Esophagus muscularis mucosa (tissue), 4 donors: ENCODE data around the gene RUNDC1. TPM values are rescaled to one million over a fixed set of nuclear protein-coding genes. Genes with fewer than 3 reads are reported as not detected.

ENCODE experiments used
- DNase-seq: peaks from one replicate; pipeline ENCODE4 v3.0.0-alpha.2; 2017; ENCODE audit errors: extremely low spot score
- H3K27ac ChIP-seq, 4 donors: fragments of 200-600 bp; sonication (generic); replicated peaks in 1 of 4; 1 replicate in 3 of 4; 2 replicates in 1 of 4; pipeline ENCODE4 v1.5.1; 2016 to 2019; ENCODE audit warnings: mild to moderate bottlenecking in 1 of 4
- H3K27me3 ChIP-seq, 4 donors: fragments of 200-600 bp; sonication (generic); one replicate each; pipeline versions ENCODE4 v1.5.1 to v1.6.0; 2016 to 2019
- H3K36me3 ChIP-seq, 4 donors: fragments of 200-600 bp; sonication (generic); one replicate each; pipeline ENCODE4 v1.5.1; 2016 to 2019
- H3K4me1 ChIP-seq, 4 donors: fragments of 200-600 bp; sonication (generic); one replicate each; pipeline ENCODE4 v1.5.1; 2016 to 2019
- H3K4me3 ChIP-seq, 4 donors: fragments of 200-600 bp; sonication (generic); 1 replicate in 2 of 4; 2 replicates in 2 of 4; pipeline ENCODE4 v1.5.1; 2016 to 2019; ENCODE audit warnings: mild to moderate bottlenecking in 4 of 4, moderate library complexity in 1 of 4
- H3K9me3 ChIP-seq, 4 donors: fragments of 200-600 bp; sonication (generic); 1 replicate in 3 of 4; 2 replicates in 1 of 4; pipeline ENCODE4 v1.5.1; 2016 to 2019
- EP300 ChIP-seq: sonication (generic); formaldehyde crosslinking; IDR thresholded peaks from one replicate; pipeline ENCODE4 v1.6.1; 2017; ENCODE audit warnings: antibody characterized with exemption
- POLR2A ChIP-seq: fragments of 450-650 bp; IDR thresholded peaks from one replicate; pipeline ENCODE4 v1.6.1; 2017; ENCODE audit warnings: antibody characterized with exemption, moderate library complexity, mild to moderate bottlenecking, low read depth
- POLR2AphosphoS5 ChIP-seq, 2 donors: sonication (generic); formaldehyde crosslinking; IDR thresholded peaks; one replicate each; pipeline ENCODE4 v1.6.1; 2017; ENCODE audit warnings: antibody characterized with exemption in 2 of 2
- WGBS: methylation state at CpG from one replicate; pipeline ENCODE4 v1.1.5; 2018; 5-methylcytosine and 5-hydroxymethylcytosine counted together
- intact Hi-C: fragments of 100-400 bp; cut with DNase I; formaldehyde crosslinking; loops from one replicate; pipeline ENCODE4 v1.15.1; 2023
- total RNA-seq, 4 donors: library from RNA; depleted of rRNA; stranded (reverse); fragments of >200 nt; gene quantifications; one replicate each; pipeline versions ENCODE4 v1.1.0 to v1.2.1, GENCODE V29; 2016
- TF ChIP-seq, protein P1 (sequence below), 3 experiments: fragments of 200-600 bp in 2 of 3; fragments of 450-650 bp in 1 of 3; sonication (generic) in 2 of 3; IDR thresholded peaks; one replicate each; pipeline ENCODE4 v1.5.1; 2017 to 2019; ENCODE audit warnings: antibody characterized with exemption in 3 of 3, mild to moderate bottlenecking in 2 of 3, moderate library complexity in 1 of 3

RUNDC1 gene
- total RNA-seq, 4 donors from 2014 or later = 13.3 to 19.1 (median 16.5) TPM

DNA sequence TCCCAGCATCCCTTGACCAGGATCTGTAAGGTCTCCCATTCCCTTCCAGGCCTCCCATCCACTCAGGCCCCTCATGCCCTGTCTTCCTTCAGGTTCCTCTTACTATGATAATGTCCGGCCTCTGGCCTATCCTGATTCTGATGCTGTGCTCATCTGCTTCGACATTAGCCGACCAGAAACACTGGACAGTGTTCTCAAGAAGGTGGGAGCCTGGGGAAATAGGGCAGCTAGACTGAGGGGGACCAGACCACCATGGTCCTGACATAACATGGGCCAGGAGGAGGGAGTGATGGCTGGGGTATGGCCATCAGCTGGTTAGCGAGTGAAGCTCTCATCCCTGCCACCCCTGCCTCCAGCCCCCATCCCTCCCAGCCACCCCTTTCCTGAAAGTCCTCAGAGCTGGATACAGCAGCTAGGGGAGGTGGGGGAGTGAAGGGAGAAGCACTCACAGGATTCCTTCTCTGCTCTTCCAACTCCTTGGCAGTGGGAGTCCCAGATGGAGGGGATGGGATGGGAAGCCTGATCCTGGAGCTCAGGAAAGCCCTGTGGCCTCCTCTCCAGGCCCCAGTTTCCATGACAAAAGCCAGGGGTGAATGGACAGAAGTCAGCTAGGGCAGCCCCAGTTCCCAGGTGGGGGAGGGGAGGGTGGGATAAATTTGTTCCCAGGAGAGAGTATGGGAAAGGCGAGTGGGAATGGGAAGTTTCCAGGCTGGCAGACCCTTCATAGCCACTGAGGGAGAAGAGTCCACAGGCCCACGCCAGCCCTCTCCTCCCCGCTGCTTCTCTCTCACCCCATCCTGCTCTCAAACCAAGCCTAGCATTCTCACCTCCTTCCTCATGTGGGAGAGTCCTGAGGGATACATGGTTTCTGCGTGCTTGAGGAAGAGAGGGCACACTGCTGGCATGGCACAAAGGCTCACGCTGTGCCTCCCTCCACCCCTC, 47.0 kb downstream of the RUNDC1 start:
- Histone ChIP-seq H3K9me3 (no peaks in the 10 kb centered on the region), H3K27me3 (no peaks in the 10 kb centered on the region), H3K27ac (no peak overlapping the region), H3K4me3 (no peak overlapping the region), H3K36me3 (no peaks in the 10 kb centered on the region), H3K4me1 (peaks cover 6 to 26% (median 22%) of the 10 kb centered on the region in 4 donors)
- WGBS = 81% methylated on average over 9 of the region's 9 CpGs
- intact Hi-C loops = no loop called here
- TF ChIP-seq POLR2A = no peak
- no peak for TF ChIP-seq POLR2AphosphoS5 (IDR thresholded peaks at IDR 0.05)
- TF ChIP-seq EP300 = no peak
- TF ChIP-seq, protein P1, sequence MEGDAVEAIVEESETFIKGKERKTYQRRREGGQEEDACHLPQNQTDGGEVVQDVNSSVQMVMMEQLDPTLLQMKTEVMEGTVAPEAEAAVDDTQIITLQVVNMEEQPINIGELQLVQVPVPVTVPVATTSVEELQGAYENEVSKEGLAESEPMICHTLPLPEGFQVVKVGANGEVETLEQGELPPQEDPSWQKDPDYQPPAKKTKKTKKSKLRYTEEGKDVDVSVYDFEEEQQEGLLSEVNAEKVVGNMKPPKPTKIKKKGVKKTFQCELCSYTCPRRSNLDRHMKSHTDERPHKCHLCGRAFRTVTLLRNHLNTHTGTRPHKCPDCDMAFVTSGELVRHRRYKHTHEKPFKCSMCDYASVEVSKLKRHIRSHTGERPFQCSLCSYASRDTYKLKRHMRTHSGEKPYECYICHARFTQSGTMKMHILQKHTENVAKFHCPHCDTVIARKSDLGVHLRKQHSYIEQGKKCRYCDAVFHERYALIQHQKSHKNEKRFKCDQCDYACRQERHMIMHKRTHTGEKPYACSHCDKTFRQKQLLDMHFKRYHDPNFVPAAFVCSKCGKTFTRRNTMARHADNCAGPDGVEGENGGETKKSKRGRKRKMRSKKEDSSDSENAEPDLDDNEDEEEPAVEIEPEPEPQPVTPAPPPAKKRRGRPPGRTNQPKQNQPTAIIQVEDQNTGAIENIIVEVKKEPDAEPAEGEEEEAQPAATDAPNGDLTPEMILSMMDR (IDR thresholded peaks at IDR 0.05) = no peak
- DNase-seq = no peak

DNA sequence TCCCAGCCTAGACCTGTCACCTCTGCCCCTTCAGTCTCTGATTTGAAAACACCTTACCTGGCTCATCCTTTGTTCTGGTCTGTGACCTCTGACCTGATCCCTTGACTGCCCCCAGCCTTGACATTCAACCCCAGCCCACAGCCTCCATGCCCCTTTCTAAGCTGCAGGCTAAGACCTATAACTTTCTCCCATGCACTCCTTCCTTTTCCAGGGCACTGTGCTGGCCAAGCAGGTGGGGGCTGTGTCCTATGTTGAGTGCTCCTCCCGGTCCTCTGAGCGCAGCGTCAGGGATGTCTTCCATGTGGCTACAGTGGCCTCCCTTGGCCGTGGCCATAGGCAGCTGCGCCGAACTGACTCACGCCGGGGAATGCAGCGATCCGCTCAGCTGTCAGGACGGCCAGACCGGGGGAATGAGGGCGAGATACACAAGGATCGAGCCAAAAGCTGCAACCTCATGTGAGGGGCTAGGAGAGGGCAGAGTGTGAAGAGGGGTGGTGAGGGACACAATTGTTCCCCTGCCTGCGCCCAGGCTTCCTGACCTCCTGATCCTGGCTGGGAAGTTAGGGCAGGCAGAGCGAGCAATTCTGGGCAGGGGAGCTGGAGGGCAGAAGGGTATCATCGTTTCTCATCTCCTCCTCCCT, 48.0 kb downstream of the RUNDC1 start:
- TF ChIP-seq POLR2AphosphoS5 (IDR thresholded peaks at IDR 0.05) (no peak), POLR2A (no peak), EP300 (no peak)
- TF ChIP-seq, protein P1 (IDR thresholded peaks at IDR 0.05) = no peak
- H3K9me3 ChIP-seq = no peaks in the 10 kb centered on the region
- no peaks in the 10 kb centered on the region for H3K27me3 ChIP-seq
- H3K27ac ChIP-seq = no peak overlapping the region
- intact Hi-C loops = no loop called here
- 86% methylated on average over 17 of the region's 17 CpGs for WGBS
- no peak for DNase-seq
- no peak overlapping the region for H3K4me3 ChIP-seq
- no peaks in the 10 kb centered on the region for H3K36me3 ChIP-seq
- H3K4me1 ChIP-seq = peaks cover 0 to 18% (median 14%) of the 10 kb centered on the region in 4 donors

DNA sequence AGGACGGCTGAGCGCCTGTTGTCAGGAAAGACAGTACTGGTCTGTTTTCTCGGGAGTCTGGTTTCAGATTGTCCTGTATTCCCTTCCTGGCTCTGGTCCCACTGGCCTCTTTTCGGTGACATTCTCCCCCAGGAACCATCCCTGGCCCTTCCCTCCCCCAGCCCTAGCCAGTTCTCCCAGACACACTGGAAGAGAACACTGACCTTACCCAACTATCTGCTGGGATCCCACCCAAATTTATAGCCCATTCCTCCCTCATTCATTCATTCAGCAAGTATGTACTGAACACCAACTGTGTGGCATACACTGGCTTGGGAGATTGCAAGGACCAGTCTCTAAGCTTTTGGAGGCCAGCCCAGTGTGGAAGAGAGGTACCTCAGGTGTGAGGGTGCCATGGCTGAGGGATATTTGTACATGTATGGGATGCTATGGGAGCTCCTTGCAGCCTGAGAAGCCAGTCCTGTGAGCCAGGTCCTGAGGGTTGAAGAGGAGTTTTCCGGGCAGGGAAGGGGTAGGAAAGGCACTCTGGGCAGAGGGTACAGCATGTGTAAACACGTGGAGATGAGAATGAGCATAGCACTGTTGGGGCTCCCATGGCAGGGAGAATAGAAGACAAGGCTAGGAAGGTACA, 49.9 kb downstream of the RUNDC1 start:
- Histone ChIP-seq H3K27ac (no peak overlapping the region), H3K9me3 (no peaks in the 10 kb centered on the region), H3K4me3 (no peak overlapping the region), H3K4me1 (peaks cover 0 to 6% (median 3%) of the 10 kb centered on the region in 4 donors), H3K36me3 (no peaks in the 10 kb centered on the region), H3K27me3 (no peaks in the 10 kb centered on the region)
- DNase-seq = no peak
- TF ChIP-seq, protein P1 (IDR thresholded peaks at IDR 0.05) = no peak
- no peak for TF ChIP-seq EP300
- TF ChIP-seq POLR2A = no peak
- no peak for TF ChIP-seq POLR2AphosphoS5 (IDR thresholded peaks at IDR 0.05)
- WGBS = 75% methylated on average over 6 of the region's 6 CpGs
- intact Hi-C loops = no loop called here

DNA sequence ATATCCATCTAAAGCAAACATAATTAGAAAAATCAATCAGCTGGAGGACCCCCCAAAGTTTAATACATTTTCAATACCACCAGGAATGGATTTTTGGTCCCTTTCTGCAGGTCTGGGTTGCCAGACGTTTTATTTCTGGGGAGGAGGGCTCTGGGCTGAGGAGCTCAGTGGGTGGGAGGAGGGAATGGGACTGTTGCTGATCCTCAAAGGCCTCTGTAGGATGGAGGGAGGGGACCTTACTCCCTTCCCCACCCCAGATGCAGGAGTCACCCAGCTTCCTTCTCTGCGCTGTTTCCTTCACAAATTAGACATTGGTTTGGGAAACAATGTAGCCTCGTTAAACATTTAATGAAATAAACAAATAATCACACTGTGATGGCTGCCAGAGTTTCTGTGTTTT, 51.3 kb downstream of the RUNDC1 start:
- no peaks in the 10 kb centered on the region for H3K27me3 ChIP-seq
- H3K9me3 ChIP-seq = no peaks in the 10 kb centered on the region
- no peak overlapping the region for H3K4me3 ChIP-seq
- TF ChIP-seq, protein P1 (IDR thresholded peaks at IDR 0.05) = no peak
- TF ChIP-seq POLR2A = no peak
- no peak for TF ChIP-seq POLR2AphosphoS5 (IDR thresholded peaks at IDR 0.05)
- TF ChIP-seq EP300 = no peak
- intact Hi-C loops = no loop called here
- H3K27ac ChIP-seq = no peak overlapping the region
- no peaks in the 10 kb centered on the region for H3K4me1 ChIP-seq
- H3K36me3 ChIP-seq = no peaks in the 10 kb centered on the region
- 91% methylated on average over 3 of the region's 3 CpGs for WGBS
- DNase-seq = no peak
